ENCODE results near the gene DES.

DNA sequence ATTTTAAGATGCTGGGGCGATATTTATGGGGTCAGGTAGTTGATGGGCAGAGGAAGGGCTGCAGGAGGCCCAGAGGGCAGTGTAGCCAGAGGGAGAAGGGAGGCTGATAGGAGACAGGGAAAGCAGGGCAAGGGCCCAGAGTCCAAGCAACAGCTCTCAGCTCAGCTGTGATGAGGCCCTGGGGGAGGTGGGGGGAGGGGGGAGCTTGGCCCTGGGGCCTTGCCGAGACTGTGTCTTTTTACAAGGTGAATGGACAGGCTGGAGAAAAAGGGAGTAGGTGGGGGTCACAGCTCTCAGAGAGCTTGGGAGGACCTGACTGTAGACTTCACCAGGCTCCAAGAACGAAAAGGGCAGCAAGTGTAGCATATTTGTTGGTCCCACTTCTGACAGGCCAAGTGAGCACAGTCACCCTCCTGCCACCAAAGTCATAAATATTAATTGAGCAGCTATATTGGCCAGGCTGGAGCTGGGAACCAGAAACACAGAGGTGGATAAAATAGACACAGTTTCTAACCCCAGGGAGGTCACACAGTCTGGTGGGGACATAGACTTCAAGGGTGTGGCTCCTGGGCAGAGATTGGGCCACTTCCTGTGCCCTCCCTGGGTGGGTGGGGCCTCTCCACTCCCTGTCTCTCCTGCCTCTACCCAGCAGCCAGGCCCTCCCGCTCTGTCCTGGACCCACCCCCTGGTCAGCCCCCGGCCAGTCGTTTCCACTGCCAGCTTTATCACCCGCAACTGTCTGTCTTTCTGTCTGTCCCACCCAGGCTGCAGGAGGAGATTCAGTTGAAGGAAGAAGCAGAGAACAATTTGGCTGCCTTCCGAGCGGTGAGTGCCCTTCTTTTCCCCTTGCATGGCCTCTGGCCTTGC is 1.4 kb downstream of the DES start:
- TF ChIP-seq TAF1 (IDR thresholded peaks at IDR 0.05; ENCODE audit: low read depth, low read length) = no peak
- no peak for TF ChIP-seq POLR2AphosphoS5 (IDR thresholded peaks at IDR 0.05; ENCODE audit: low read depth, low read length)

Measured in GM12891 (cell line).